ENCODE measurements around the gene EIF2S2.

The EIF2S2 gene

GRCh38 chr20:34122274-34122980 is 10.4 kb upstream of the EIF2S2 start:
- DNase-seq (ENCODE audit: insufficient read length, low spot score) (no peak), FAIRE-seq (no peak)

DNA sequence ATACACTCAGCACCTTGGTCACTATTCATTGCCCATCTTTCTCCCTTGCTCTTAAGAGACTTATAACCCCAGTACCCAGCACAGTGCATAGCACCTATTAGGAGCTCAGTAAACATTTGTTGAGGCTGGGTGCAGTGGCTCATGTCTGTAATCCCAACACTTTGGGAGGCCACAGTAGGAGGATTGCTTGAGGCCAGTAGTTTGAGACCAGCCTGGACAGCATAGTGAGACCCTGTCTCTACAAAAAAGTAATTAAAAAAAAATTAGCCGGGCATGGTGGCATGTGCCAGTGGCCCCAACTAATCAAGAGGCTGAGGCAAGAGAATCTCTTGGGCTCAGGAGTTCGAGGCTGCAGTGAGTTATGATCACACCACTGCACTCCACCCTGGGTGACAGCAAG is 8.2 kb upstream of the EIF2S2 start:
- FAIRE-seq (no peak), DNase-seq (ENCODE audit: insufficient read length, low spot score) (no peak)

DNA sequence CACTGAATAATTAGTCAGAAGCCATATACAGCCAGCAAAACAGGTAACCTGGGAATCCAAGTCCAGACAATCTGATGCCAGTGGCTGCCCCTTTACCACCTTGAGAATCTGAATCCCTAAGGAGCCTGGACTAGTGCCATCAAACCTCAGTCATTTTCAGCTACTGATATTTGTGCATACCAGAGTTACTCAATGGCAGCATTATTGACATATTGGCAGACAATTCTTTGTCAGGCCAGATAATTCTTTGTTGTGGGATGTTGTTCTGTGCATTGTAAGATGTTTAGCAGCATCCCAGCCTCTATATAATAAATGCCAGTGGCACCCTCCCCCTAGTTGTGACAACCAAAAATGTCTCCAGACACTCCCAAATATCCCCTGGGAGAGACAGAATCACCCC is 3.2 kb upstream of the EIF2S2 start:
- FAIRE-seq (no peak), DNase-seq (ENCODE audit: insufficient read length, low spot score) (no peak)

DNA sequence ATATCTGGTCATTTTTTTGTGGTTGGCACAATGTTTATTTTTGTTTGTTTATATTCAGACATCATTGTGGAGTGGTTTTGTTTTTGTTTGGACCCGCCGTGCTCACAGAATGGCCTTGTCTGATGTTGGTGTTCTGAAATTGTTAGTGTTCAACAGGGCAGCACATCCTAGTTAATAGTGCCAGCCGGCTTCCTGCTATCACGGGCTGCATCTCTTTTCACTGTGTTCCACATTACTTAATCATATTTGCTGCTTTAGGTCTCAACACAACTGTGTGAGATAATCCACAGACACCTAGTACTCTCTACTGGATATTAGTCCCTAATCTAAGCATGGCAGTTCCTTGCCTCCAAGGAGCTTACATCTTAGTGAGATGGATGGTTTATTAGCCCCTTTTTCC is 2.8 kb upstream of the EIF2S2 start:
- FAIRE-seq (no peak), DNase-seq (ENCODE audit: insufficient read length, low spot score) (no peak)

GRCh38 chr20:34112600-34113101 is 608 bp upstream of the EIF2S2 start:
- DNase-seq (ENCODE audit: insufficient read length, low spot score) (peak; percentile 46), FAIRE-seq (no peak)

DNA sequence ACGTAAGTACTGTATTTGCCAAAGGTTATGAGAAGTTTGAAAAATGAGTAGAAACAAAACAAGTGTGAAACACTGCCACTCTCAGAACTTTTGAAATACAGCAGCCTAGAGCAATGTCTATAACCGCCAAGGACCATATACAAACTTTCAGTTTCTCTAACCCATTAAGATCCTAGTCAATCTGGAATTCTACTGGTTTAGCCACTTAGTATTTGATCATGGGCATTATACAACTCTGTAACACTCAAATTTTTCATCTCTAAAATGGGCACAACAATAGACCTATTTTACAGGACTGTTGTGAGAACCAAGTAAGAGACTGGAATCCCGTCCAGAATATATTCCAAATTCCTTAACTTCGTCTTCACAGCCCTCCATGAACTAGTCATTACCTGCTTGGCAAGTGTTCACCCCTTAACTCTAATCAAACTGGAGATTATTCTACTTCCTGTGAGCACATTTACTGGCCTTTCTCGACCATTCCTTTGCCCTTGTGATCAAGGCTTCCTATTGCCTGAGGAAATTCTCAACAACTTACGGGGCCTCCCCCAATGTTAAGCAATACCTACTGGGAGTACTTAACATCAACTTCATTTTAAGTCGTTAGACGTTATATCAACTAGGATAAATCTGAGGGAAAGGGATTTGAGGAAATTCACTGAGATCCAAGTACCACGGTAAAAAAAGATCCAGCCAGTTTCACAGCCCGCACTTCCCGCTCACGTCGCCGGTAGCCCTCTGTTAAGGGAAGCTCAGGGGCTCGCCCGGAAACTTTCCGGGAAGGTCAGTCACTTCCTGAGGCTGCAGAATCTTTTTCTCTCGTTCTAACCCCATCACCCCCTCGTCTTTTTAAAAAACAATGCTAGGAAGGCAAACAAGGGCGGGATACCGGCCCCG is 1.1 kb downstream of the EIF2S2 start:
- DNase-seq (ENCODE audit: insufficient read length, low spot score) (no peak), FAIRE-seq (no peak)

GRCh38 chr20:34110025-34110744 is 1.9 kb downstream of the EIF2S2 start:
- no peak for DNase-seq (ENCODE audit: insufficient read length, low spot score)
- no peak for FAIRE-seq

DNA sequence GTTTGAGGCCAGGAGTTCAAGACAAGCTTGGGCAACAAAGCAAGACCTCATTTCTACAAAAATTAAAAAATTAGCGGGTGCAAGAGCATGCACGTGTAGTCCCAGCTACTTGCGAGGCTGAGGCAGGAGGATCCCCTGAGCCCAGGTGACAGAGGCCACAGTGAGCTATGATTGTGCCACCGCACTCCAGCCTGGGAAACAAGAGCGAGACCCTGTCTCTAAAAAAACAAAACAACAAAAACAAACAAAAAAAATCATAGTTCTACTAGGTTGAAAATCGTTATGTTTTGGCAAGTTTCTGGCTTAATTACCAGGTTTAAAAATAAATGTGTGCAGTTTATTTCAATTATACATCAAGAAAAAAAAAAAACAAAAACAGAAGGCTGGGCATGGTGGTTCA is 2.6 kb downstream of the EIF2S2 start:
- no peak for FAIRE-seq
- no peak for DNase-seq (ENCODE audit: insufficient read length, low spot score)

- FAIRE-seq (no peak), DNase-seq (ENCODE audit: insufficient read length, low spot score) (no peak)
Measured at GRCh38 chr20:34108616-34109174, 3.3 kb downstream of the EIF2S2 start.

GRCh38 chr20:34105978-34106675 is 5.9 kb downstream of the EIF2S2 start:
- FAIRE-seq (no peak), DNase-seq (ENCODE audit: insufficient read length, low spot score) (no peak)

DNA sequence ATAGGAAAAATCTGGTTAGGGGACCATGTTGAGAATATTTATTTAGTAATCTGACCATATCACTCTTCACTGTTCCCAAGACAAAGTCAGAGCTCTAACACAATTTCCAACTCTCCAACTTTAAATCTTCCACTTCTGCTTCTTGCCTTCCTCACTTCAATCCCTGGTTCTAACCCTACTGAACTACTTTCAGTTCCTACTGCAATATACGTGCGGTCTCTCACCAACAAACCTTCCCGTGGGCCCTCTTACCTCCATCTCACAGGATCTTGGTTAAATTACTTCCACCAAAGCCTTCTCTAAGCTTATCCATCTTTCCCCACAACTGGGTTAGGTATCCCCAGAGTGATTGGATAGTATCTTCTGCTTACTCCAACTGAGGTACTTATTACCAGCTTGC is 8.0 kb downstream of the EIF2S2 start:
- no peak for DNase-seq (ENCODE audit: insufficient read length, low spot score)

GRCh38 chr20:34102342-34102741 is 9.7 kb downstream of the EIF2S2 start:
- DNase-seq (ENCODE audit: insufficient read length, low spot score) (no peak), FAIRE-seq (no peak)

More for the DNA sequence above, 8.0 kb downstream of the EIF2S2 start:
- no peak for FAIRE-seq

GRCh38 chr20:34100576-34100975 is 11.5 kb downstream of the EIF2S2 start:
- DNase-seq (ENCODE audit: insufficient read length, low spot score) (no peak), FAIRE-seq (no peak)

DNA sequence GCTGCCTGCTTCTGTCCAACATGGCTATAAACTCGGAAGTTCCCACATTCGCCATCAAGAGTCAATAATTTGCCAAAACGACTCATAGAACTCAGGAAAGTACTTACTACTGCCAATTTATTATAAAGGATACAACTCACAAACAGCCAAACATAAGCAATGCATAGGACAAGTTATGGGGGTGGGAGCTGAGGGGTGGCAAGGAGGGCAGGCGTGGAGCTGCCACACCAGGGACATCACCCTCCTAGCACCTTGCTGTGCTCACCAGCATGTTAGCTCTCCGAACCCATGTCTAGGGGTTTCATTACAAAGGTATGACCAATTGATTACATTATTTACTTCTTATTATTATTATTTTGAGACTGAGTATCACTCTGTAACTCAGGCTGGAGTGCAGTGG is 12.4 kb downstream of the EIF2S2 start:
- FAIRE-seq, result no peak
- no peak for DNase-seq (ENCODE audit: insufficient read length, low spot score)

GRCh38 chr20:34098570-34098969 is 13.5 kb downstream of the EIF2S2 start:
- FAIRE-seq (no peak), DNase-seq (ENCODE audit: insufficient read length, low spot score) (no peak)

GRCh38 chr20:34096699-34097444 is 15.2 kb downstream of the EIF2S2 start:
- DNase-seq (ENCODE audit: insufficient read length, low spot score) (no peak), FAIRE-seq (no peak)

GRCh38 chr20:34095825-34096224 is 16.2 kb downstream of the EIF2S2 start:
- FAIRE-seq, result no peak
- no peak for DNase-seq (ENCODE audit: insufficient read length, low spot score)

DNA sequence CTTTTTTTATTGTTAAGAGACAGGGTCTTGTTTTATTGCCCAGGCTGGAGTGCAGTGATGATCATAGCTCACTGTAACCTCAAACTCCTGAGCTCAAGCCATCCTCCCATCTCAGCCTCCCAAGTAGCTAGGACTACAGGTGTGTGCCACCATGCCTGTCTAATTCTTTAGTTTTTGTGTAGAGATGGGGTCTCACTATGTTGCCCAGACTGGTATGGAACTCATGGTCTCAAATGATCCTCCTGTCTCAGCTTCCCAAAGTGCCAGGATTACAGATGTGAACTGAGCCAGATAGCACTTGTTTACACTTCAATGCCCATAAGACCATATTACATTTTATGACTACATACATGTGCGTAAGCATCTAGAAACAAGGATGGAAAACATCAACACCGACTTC is 18.1 kb downstream of the EIF2S2 start:
- DNase-seq (ENCODE audit: insufficient read length, low spot score) (no peak), FAIRE-seq (no peak)

GRCh38 chr20:34091637-34092200 is 20.3 kb downstream of the EIF2S2 start:
- FAIRE-seq, result no peak
- no peak for DNase-seq (ENCODE audit: insufficient read length, low spot score)
